ENCODE measurements around the gene TULP1. TPM values are rescaled to one million over a fixed set of nuclear protein-coding genes. Genes with fewer than 3 reads are reported as not detected.

TULP1 gene
- total and polyA plus RNA-seq, 4 donors: not detected

GRCh38 chr6:35490821-35491557 is 21.7 kb downstream of the TULP1 start:
- Histone ChIP-seq H3K4me3 (ENCODE audit: low read depth in 1 of 3, low read length in 3 of 3) (no peak overlapping the region), H3K4me1 (ENCODE audit: control insufficient read depth in 4 of 4, insufficient read depth in 4 of 4, low read length in 3 of 4) (peaks cover 9 to 29% (median 15%) of the 10 kb centered on the region in 4 donors), H3K9ac (ENCODE audit: low read depth in 1 of 2, low read length in 2 of 2) (no peak overlapping the region), H3K9me3 (ENCODE audit: control insufficient read depth in 4 of 4, low read length in 3 of 4) (no peaks in the 10 kb centered on the region), H3K27ac (ENCODE audit: low read depth in 1 of 2, low read length in 2 of 2) (no peak overlapping the region), H3K36me3 (ENCODE audit: control insufficient read depth in 4 of 4, insufficient read depth in 3 of 4, low read depth in 1 of 4, low read length in 3 of 4) (no peaks in the 10 kb centered on the region), H3K27me3 (ENCODE audit: control insufficient read depth in 4 of 4, insufficient read depth in 4 of 4, low read length in 3 of 4) (no peaks in the 10 kb centered on the region)
- 77% methylated on average over 8 of the region's 8 CpGs for WGBS
- DNase-seq (ENCODE audit: low spot score): no peak
- TF ChIP-seq NR2F2 (IDR thresholded peaks at IDR 0.05) (no peak), REST (IDR thresholded peaks at IDR 0.05) (no peak), EGR1 (IDR thresholded peaks at IDR 0.05; ENCODE audit: low read depth in 2 of 2) (no peak), HNF4G (IDR thresholded peaks at IDR 0.05) (no peak), FOXA2 (IDR thresholded peaks at IDR 0.05) (no peak), HNF4A (conservative IDR thresholded peaks at IDR 0.05) (no peak), YY1 (IDR thresholded peaks at IDR 0.05) (no peak), JUND (IDR thresholded peaks at IDR 0.05) (no peak), RAD21 (IDR thresholded peaks at IDR 0.05) (no peak), FOXA1 (IDR thresholded peaks at IDR 0.05) (no peak), RXRA (IDR thresholded peaks at IDR 0.05) (no peak), GABPA (IDR thresholded peaks at IDR 0.05 in 1 of 2, conservative IDR thresholded peaks at IDR 0.05 in 1 of 2) (no peak), SP1 (IDR thresholded peaks at IDR 0.05) (no peak), TAF1 (conservative IDR thresholded peaks at IDR 0.05) (no peak), ZBTB33 (IDR thresholded peaks at IDR 0.05) (no peak)
- TF ChIP-seq, protein P1, sequence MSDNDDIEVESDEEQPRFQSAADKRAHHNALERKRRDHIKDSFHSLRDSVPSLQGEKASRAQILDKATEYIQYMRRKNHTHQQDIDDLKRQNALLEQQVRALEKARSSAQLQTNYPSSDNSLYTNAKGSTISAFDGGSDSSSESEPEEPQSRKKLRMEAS (IDR thresholded peaks at IDR 0.05): no peak
- TF ChIP-seq, protein P2, sequence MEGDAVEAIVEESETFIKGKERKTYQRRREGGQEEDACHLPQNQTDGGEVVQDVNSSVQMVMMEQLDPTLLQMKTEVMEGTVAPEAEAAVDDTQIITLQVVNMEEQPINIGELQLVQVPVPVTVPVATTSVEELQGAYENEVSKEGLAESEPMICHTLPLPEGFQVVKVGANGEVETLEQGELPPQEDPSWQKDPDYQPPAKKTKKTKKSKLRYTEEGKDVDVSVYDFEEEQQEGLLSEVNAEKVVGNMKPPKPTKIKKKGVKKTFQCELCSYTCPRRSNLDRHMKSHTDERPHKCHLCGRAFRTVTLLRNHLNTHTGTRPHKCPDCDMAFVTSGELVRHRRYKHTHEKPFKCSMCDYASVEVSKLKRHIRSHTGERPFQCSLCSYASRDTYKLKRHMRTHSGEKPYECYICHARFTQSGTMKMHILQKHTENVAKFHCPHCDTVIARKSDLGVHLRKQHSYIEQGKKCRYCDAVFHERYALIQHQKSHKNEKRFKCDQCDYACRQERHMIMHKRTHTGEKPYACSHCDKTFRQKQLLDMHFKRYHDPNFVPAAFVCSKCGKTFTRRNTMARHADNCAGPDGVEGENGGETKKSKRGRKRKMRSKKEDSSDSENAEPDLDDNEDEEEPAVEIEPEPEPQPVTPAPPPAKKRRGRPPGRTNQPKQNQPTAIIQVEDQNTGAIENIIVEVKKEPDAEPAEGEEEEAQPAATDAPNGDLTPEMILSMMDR (IDR thresholded peaks at IDR 0.05; ENCODE audit: low read depth, low read length, missing input control): no peak
- TF ChIP-seq, protein P3, sequence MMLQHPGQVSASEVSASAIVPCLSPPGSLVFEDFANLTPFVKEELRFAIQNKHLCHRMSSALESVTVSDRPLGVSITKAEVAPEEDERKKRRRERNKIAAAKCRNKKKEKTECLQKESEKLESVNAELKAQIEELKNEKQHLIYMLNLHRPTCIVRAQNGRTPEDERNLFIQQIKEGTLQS (IDR thresholded peaks at IDR 0.05): no peak
